NK-92 (cell line): Measurements from ENCODE around the gene CALCOCO2.

Experiments used
- DNase-seq: peaks from one replicate; lab custom pipeline; 2025; ENCODE audit not compliant: unreplicated experiment; lab: John Stamatoyannopoulos, UW

Gene CALCOCO2

GRCh38 chr17:48912476-48912875 lies 81.6 kb downstream of the CALCOCO2 start:
- DNase-seq, result no peak
